ENCODE measurements around the gene NOXA1.

Gene NOXA1

DNA sequence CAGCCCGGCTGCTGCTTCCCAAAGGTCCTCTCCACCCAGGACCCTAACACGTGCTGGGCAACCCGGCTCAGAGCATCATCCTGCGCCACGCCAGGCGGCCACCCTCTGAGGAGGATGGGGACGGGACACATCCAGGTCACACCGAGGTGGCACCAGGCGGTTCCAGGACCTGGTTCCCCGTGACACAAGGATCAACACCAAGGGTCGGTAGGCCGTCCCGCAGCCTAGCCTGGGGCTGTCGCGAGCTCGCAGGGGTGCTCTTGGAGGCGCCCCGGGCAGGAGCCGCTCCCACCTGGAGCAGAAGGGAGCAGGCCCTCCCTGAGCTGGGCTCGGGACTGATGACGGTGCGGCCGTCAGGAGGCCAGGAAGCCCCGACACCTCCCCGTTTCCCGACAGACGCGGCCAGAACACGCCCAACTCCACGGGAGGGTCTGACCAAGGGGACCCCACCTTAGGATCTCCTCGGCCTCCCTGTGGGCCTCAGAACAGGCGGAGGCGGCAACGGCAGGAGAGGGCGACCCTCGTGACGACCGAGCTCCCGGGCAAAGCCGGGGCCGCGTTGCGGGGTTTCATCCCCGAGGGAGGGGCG, 6.5 kb upstream of the NOXA1 start:
- H3K27me3 ChIP-seq (ENCODE audit: insufficient read depth, low read length) = no peaks in the 10 kb centered on the region
- peaks cover 12% of the 10 kb centered on the region for H3K4me1 ChIP-seq (ENCODE audit: control insufficient read depth, insufficient read depth, low read length, unreplicated experiment)
- no peak overlapping the region for H3K4me3 ChIP-seq (ENCODE audit: low read depth, low read length)
- H3K36me3 ChIP-seq (ENCODE audit: insufficient read depth, low read length) = no peaks in the 10 kb centered on the region
- no peak overlapping the region for H2AFZ ChIP-seq (ENCODE audit: low read length, unreplicated experiment)
- H3K79me2 ChIP-seq (ENCODE audit: control insufficient read depth, insufficient read depth, low read length, unreplicated experiment) = peaks cover 12% of the 10 kb centered on the region
- H3K27ac ChIP-seq (ENCODE audit: low read depth, low read length) = no peak overlapping the region

DNA sequence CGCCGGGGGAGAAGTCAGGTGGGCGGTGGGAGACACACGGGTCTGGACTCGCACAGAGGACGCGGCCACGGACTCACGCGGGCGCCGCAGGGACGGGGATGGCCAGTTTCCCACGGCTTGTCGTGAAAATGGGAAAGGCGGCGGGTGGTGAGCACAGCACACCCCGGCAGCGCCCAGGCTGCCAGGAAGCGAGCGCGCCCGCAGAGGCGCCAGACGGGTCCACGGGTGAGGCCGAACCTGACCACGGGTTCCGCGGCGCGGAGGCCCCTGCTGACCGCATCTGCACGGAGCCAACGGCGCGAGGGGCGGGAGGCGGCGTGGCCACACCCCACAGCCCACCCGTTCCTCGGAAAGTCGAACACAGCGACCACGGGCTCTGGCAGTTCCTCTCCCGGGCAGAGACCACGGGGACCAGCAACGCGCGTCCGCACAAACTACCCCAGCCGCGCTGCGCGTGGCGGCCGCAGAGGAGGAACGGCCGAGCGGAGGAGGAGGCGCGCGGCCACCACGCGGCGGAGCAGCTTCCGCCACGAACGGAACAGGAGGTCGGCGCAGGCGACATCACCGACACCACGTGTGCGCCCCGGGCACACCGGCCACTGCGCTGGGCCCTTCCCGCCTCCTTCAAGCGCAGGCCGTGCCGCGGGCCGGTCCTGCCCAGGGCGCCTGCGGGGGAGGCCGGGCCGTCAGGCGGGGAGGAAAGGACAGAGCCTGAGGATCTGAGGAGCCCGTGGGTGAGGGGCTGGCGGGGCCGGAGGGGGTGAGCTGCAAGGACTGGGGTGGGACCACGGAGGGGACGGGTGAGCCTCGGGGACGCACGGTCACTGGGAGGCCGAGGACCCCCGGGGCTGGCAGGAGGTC, 5.8 kb upstream of the NOXA1 start:
- Histone ChIP-seq H3K27ac (ENCODE audit: low read depth, low read length) (no peak overlapping the region), H3K79me2 (ENCODE audit: control insufficient read depth, insufficient read depth, low read length, unreplicated experiment) (peaks cover 18% of the 10 kb centered on the region), H3K36me3 (ENCODE audit: insufficient read depth, low read length) (no peaks in the 10 kb centered on the region), H2AFZ (ENCODE audit: low read length, unreplicated experiment) (no peak overlapping the region), H3K4me1 (ENCODE audit: control insufficient read depth, insufficient read depth, low read length, unreplicated experiment) (peaks cover 6% of the 10 kb centered on the region), H3K4me3 (ENCODE audit: low read depth, low read length) (no peak overlapping the region; the same call in 1 of the 2 replicates), H3K27me3 (ENCODE audit: insufficient read depth, low read length) (no peaks in the 10 kb centered on the region)

DNA sequence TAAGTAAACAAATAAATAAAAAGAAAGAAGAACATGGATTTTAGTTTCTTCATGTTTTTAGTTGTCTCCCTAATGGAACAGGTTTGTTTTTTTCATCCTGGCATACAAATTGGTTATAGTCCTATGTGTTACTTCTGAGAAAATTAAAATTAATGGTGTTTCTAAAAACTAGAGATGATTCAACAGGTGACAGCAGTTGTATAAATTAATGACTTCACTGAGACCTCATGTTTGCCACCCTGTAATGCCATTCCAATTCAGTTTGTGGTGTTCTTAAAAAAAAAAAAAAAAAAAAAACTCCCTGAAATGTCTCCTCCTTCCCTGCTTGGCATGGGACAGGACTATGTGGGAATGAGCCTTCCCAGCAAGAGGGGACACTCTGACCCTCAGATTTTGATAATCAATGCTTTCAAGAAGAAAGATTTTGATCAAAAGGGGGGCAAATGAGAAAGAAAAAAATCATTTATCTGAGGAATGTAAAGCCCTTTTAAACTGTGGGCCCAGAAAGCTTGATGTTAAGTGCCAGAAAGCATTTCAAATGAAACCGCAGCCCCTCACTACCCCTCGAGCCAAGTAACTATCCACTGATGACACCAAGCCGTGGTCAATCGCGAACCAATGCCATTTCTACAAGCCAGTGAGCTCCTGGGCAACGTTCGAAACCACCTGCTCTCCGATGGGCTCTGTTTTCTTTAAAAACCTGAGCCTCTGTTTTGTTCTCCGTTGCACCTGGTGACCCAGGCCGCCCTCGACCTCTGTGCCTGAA, 1.2 kb upstream of the NOXA1 start:
- Histone ChIP-seq H3K4me1 (ENCODE audit: control insufficient read depth, insufficient read depth, low read length, unreplicated experiment) (no peaks in the 10 kb centered on the region), H3K36me3 (ENCODE audit: insufficient read depth, low read length) (no peaks in the 10 kb centered on the region), H3K79me2 (ENCODE audit: control insufficient read depth, insufficient read depth, low read length, unreplicated experiment) (peaks cover 18% of the 10 kb centered on the region), H3K27ac (ENCODE audit: low read depth, low read length) (no peak overlapping the region), H2AFZ (ENCODE audit: low read length, unreplicated experiment) (peak overlapping the region; percentile 39), H3K4me3 (ENCODE audit: low read depth, low read length) (peak overlapping the region; percentile 82), H3K27me3 (ENCODE audit: insufficient read depth, low read length) (no peaks in the 10 kb centered on the region)

- Histone ChIP-seq H3K27ac (ENCODE audit: low read depth, low read length) (no peak overlapping the region), H2AFZ (ENCODE audit: low read length, unreplicated experiment) (peak overlapping the region; percentile 80), H3K27me3 (ENCODE audit: insufficient read depth, low read length) (no peaks in the 10 kb centered on the region)
Observed at GRCh38 chr9:137423514-137424291, 510 bp downstream of the NOXA1 start.

DNA sequence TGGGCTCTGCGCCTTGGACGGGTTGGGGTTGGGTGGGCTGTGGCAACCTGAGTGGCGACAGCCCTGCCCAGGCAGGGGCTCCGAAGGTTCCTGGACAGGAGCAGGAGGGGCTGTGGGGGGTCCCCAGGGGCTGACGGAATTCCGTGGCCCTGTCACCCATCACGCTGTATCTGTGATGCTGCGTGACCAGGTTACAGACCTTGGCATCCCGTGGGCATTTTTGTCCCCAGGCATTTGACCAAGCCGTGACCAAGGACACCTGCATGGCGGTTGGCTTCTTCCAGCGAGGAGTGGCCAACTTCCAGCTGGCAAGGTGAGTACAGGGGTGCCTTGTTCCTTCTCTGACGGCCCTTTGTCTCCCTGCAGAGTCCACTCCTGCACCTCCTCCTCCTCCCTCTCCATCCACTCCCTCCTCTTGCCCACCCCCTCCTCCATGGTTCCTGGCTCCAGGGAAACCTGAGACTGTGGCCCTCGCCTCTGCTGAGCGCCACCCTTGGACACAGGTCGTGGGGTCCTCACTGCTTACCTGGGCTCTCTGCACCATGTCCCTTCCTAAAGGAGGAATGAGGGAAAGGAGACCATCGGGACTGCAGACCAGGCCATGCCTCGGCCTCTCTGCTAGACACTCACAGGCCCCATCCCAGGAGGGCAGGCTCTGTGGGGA, 3.0 kb downstream of the NOXA1 start:
- Histone ChIP-seq H2AFZ (ENCODE audit: low read length, unreplicated experiment) (no peak overlapping the region), H3K27ac (ENCODE audit: low read depth, low read length) (no peak overlapping the region), H3K4me1 (ENCODE audit: control insufficient read depth, insufficient read depth, low read length, unreplicated experiment) (no peaks in the 10 kb centered on the region), H3K27me3 (ENCODE audit: insufficient read depth, low read length) (no peaks in the 10 kb centered on the region), H3K36me3 (ENCODE audit: insufficient read depth, low read length) (no peaks in the 10 kb centered on the region), H3K4me3 (ENCODE audit: low read depth, low read length) (no peak overlapping the region), H3K79me2 (ENCODE audit: control insufficient read depth, insufficient read depth, low read length, unreplicated experiment) (peaks cover 10% of the 10 kb centered on the region)

More at GRCh38 chr9:137423514-137424291, 510 bp downstream of the NOXA1 start:
- no peaks in the 10 kb centered on the region for H3K4me1 ChIP-seq (ENCODE audit: control insufficient read depth, insufficient read depth, low read length, unreplicated experiment)
- no peaks in the 10 kb centered on the region for H3K36me3 ChIP-seq (ENCODE audit: insufficient read depth, low read length)
- H3K79me2 ChIP-seq (ENCODE audit: control insufficient read depth, insufficient read depth, low read length, unreplicated experiment) = peaks cover 18% of the 10 kb centered on the region
- peak overlapping the region; percentile 68 for H3K4me3 ChIP-seq (ENCODE audit: low read depth, low read length)

DNA sequence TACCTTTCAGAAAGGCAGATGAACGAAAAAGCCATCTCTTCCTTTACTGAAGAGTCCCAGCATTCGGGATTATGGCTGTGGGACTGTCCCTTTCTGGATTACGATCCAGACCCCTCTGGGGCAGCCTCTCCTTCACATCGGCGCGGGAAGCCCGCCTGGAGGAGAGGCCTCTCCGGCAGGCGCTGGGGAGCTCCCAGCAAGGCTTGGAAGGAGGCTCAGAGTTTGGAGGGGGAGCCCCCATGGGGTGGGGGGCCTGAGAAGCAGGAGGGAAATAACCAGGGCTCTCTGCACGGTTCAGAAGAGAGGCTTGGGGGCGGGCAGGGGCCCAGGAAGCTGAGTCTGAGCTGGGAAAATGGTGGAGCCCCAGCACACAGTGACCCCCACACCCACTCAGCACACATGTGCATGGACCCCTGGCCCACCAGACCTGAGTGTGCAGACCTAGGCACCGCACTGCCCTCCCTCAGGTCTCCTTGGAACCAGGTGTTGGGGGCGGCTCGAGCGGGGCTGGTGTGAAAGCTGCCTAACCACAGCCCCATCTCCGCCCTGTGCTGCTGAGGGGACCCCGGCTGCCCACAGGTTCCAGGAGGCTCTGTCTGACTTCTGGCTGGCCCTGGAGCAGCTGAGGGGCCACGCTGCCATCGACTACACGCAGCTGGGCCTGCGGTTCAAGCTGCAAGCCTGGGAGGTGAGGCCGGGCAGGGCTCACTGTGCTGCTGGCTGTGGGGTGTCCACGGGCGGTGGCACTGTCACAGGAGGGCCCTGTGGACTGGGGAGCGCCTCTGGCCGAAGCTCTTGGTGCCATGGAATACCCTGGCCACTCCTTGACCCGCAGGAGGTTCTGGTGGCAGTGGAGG, 4.5 kb downstream of the NOXA1 start:
- Histone ChIP-seq H3K27ac (ENCODE audit: low read depth, low read length) (no peak overlapping the region), H3K36me3 (ENCODE audit: insufficient read depth, low read length) (no peaks in the 10 kb centered on the region), H3K4me1 (ENCODE audit: control insufficient read depth, insufficient read depth, low read length, unreplicated experiment) (no peaks in the 10 kb centered on the region), H3K27me3 (ENCODE audit: insufficient read depth, low read length) (no peaks in the 10 kb centered on the region), H3K4me3 (ENCODE audit: low read depth, low read length) (no peak overlapping the region), H2AFZ (ENCODE audit: low read length, unreplicated experiment) (no peak overlapping the region), H3K79me2 (ENCODE audit: control insufficient read depth, insufficient read depth, low read length, unreplicated experiment) (no peaks in the 10 kb centered on the region)

- no peaks in the 10 kb centered on the region for H3K79me2 ChIP-seq (ENCODE audit: control insufficient read depth, insufficient read depth, low read length, unreplicated experiment)
- H3K27me3 ChIP-seq (ENCODE audit: insufficient read depth, low read length) = no peaks in the 10 kb centered on the region
- H3K36me3 ChIP-seq (ENCODE audit: insufficient read depth, low read length) = no peaks in the 10 kb centered on the region
- H3K4me1 ChIP-seq (ENCODE audit: control insufficient read depth, insufficient read depth, low read length, unreplicated experiment) = no peaks in the 10 kb centered on the region
- H2AFZ ChIP-seq (ENCODE audit: low read length, unreplicated experiment) = no peak overlapping the region
- no peak overlapping the region for H3K4me3 ChIP-seq (ENCODE audit: low read depth, low read length)
- no peak overlapping the region for H3K27ac ChIP-seq (ENCODE audit: low read depth, low read length)
Observed at GRCh38 chr9:137428311-137428630, 5.1 kb downstream of the NOXA1 start.

DNA sequence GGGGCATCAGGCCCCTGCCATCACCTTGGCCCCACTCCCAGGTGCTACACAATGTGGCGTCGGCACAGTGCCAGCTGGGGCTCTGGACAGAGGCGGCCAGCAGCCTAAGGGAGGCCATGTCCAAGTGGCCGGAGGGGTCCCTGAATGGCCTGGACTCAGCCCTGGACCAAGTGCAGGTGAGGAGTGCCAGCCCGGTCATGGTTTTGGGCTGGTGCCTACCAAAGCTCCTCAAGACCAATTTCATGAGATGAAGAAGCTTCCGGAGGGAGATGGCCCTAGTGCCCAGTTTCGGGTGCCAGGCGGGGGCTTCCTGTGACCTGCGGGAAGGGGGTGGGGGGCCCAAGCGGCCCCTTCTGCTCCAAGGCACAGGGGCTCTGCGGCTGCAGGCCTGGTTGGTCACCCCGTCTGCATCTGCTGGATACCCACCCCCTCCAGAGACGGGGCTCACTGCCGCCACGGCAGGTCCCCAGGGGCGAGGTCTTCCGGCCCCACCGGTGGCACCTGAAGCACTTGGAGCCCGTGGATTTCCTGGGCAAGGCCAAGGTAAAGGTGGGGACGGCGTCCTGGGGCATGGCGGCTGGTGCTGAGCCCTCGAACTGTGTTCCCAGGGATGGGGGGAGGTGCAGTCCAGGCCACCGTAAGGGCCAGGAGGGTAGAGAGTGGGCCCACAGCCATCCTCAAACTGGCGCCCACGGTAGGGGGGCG, 5.8 kb downstream of the NOXA1 start:
- H3K4me1 ChIP-seq (ENCODE audit: control insufficient read depth, insufficient read depth, low read length, unreplicated experiment) = no peaks in the 10 kb centered on the region
- no peak overlapping the region for H3K4me3 ChIP-seq (ENCODE audit: low read depth, low read length)
- no peaks in the 10 kb centered on the region for H3K27me3 ChIP-seq (ENCODE audit: insufficient read depth, low read length)
- H3K79me2 ChIP-seq (ENCODE audit: control insufficient read depth, insufficient read depth, low read length, unreplicated experiment) = no peaks in the 10 kb centered on the region
- H3K27ac ChIP-seq (ENCODE audit: low read depth, low read length) = no peak overlapping the region
- H3K36me3 ChIP-seq (ENCODE audit: insufficient read depth, low read length) = no peaks in the 10 kb centered on the region
- H2AFZ ChIP-seq (ENCODE audit: low read length, unreplicated experiment) = no peak overlapping the region

- no peaks in the 10 kb centered on the region for H3K36me3 ChIP-seq (ENCODE audit: insufficient read depth, low read length)
- H2AFZ ChIP-seq (ENCODE audit: low read length, unreplicated experiment) = no peak overlapping the region
- H3K4me3 ChIP-seq (ENCODE audit: low read depth, low read length) = no peak overlapping the region
- no peaks in the 10 kb centered on the region for H3K4me1 ChIP-seq (ENCODE audit: control insufficient read depth, insufficient read depth, low read length, unreplicated experiment)
- no peaks in the 10 kb centered on the region for H3K79me2 ChIP-seq (ENCODE audit: control insufficient read depth, insufficient read depth, low read length, unreplicated experiment)
- H3K27ac ChIP-seq (ENCODE audit: low read depth, low read length) = no peak overlapping the region
- no peaks in the 10 kb centered on the region for H3K27me3 ChIP-seq (ENCODE audit: insufficient read depth, low read length)
Observed at GRCh38 chr9:137429546-137429890, 6.3 kb downstream of the NOXA1 start.

Measured in ACC112 (cell line).